Stimulated activated CD8-positive, alpha-beta memory T cell treated with anti-CD3 and anti-CD28 coated beads, Interleukin-4, amount 100 ng/mL, for 24 hours (primary cell): ENCODE data around the gene TBC1D2B.

Source experiments
- DNase-seq: peaks from one replicate; pipeline ENCODE4 v3.0.0-alpha.2; 2020; ENCODE audit warnings: low read depth

The TBC1D2B gene

DNA sequence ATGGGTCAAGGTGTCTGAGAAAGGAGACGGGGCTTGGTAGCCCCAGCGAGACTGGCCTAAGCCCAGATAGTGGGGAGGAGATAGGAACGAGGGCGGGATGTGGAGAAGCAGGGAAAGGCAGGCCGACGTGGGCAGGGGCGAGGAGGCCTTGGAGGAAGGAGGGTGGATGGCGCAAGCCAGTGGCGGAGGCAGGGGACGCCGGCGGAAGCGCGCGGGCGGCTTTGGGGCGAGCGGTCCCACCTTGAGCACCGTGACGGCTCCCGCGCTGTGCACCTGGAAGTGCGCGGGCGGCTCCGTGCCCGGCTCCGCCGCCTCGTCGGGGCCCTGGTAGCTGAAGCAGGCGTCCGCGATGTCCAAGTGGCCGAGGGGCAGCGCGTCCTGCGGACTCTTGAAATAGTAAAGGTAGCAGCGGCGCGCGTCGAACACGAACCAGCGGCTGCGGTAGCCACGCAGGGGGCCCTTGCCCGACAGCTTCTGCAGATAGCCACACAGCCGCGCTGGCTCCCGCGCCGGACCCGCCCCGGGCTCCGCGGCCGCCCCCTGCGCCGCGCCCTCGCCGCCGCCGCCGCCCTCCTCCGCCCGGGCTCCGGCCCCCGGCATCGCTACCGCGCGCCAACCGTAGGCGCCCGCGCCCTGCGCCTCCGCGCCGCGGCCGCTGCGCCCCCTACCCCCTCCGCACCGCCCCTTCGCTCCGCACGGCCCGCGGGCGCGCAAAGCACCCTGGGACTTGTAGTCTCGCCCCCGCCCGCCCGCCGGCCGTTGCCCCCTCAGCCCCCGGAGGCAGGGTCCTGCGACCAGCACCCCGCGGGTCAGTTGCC lies at the start of gene TBC1D2B:
Gene TBC1D2B, minus strand, starts transcription at position 659 of the 818 bp plus-strand sequence. Its CDS starts 59 bp downstream, at position 600.
- peak; percentile 66 for DNase-seq

DNA sequence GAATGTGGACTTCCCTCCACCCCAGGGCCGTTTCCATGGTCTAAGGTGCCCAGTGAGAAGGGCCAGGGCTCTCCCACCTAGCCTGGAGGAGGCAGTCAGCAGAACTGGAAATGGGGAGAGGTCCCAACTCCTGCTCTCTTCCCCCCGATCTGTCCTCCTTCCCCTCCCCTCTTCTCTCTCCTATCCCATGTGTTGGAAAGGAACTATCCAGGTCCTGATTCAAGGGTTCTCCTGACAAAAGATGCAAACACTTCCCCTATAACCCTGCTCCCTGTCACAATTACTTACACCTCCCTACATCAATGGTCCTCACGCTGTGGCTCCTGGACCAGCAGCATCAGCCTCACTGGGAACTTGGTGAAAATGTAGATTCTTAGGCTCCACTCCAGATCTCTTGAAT lies 47.8 kb upstream of the TBC1D2B start:
- DNase-seq: no peak

- no peak for DNase-seq
Measured at GRCh38 chr15:78120523-78120922, 43.0 kb upstream of the TBC1D2B start.

DNA sequence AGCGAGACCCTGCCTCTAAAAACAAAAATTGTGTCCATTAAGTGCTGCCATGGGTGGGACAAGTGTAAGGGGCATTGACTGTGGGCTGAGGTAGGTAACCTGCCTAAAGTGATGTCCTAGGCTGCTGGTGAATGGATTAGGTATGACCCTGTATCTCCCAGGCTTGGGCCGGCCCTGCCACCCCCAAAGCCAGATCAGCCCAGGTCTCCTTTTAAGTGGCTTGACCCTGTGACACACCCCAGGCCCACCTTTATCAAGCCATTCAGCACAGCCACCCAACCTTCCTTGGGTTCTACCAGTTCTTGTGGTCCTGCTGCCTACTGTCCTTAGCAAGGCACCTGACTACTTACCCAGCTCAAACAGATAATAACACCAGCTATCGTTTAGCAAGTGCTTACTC lies 35.0 kb upstream of the TBC1D2B start:
- DNase-seq: no peak

GRCh38 chr15:78111788-78112187 lies 34.3 kb upstream of the TBC1D2B start:
- no peak for DNase-seq

DNA sequence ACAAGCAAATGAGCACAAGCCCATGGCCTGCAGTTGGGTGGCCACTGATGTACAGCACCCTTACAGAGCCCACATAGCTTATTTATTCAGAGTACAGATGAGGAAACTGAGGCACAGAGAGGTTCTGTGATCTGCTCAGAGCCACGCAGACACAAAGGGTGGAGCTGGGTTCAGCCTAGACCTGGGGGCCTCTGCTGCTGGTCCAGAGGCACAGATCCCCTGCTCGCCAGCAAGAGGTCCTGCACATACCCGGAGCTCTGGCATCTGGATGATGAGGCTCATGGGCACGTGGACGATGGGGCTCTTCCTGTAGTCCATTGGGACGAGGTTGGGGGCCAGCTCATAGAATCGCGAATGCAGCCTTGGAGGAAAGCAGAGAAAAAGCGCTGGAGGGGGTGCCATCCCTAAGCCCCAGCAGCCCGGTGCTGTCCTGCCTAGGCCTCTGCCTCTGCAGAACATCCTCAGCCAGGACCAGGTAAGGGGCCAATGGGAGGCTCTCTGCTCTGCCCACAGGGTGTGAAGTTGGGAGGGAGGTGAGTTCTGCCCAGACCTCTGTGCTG lies 33.5 kb upstream of the TBC1D2B start:
- DNase-seq: no peak

GRCh38 chr15:78110096-78110495 lies 32.6 kb upstream of the TBC1D2B start:
- no peak for DNase-seq

DNA sequence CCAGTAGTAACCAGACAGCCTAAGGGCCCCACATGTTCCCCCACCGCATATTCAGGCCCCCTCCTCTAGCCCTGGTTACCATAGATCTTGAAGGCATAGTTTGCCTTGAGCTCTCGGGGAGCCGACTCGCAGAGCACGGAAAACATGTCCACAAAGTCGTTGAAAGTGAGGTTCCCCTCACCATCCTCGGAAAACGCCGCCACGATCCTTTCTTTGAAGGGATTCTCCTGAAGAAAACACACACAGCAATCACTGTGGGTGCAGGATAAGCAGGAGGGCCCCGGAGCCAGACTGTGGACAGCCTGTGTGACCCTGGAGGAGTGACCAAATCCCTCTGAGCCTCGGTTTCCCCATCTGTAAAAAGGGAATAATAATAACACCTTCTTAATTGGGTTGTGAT lies 31.6 kb upstream of the TBC1D2B start:
- DNase-seq: no peak

- peak; percentile 75 for DNase-seq
Measured at GRCh38 chr15:78108300-78109084, 31.0 kb upstream of the TBC1D2B start.

DNA sequence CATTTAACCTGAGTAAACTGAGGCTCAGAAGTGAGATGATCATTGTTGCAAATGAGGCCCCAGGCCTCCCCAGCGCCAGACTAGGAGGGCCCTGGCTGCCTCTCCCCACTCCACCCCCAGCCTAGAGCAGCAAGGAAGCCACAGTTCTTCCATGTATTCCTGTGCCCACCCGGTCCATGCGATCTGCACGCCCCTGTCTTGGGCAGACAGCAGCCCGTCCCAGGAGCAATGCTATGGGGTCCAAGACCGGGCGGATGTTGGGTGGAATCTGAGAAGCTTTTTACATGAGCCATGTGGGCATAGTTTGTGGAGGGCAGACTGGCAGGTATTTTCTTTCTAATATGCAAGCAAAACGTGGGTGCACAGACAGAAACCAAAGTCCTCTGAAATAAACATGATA lies 30.0 kb upstream of the TBC1D2B start:
- DNase-seq: no peak

DNA sequence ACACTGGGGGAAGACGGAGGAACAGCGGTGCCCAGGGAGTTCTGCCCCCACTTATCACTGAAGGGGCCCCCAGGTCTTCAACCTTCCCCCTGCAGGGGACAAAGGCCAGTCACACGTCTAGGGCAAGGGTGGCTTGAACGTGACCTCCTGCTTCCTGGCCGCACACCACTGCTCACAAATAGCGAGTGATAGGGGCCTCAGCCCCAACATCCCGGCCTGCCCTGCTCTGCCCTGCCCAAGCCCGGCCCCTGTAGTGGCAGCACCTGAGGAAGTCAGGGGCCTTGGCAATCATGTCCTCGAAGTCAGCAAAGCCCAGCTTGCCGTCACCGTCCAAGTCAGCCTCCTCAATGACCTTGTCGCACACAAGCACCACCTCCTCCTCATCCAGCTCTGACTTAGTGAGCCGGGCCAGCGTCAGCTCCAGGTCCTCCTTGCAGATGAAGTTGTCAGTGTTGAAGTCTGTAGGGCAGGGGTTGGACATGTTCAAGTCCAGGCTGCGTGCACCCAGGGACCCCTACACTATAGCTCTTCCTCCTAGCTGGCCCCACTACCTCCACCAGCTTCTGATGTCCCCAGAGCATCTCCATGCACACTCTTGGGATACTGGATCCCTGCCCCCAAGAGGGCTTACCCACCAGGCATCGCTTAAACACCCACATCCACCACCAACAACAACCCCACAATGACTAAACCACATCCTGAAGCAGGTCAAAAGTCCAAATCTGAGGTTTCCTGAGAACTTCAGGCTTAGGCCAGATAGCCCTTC lies 28.1 kb upstream of the TBC1D2B start:
- no peak for DNase-seq

DNA sequence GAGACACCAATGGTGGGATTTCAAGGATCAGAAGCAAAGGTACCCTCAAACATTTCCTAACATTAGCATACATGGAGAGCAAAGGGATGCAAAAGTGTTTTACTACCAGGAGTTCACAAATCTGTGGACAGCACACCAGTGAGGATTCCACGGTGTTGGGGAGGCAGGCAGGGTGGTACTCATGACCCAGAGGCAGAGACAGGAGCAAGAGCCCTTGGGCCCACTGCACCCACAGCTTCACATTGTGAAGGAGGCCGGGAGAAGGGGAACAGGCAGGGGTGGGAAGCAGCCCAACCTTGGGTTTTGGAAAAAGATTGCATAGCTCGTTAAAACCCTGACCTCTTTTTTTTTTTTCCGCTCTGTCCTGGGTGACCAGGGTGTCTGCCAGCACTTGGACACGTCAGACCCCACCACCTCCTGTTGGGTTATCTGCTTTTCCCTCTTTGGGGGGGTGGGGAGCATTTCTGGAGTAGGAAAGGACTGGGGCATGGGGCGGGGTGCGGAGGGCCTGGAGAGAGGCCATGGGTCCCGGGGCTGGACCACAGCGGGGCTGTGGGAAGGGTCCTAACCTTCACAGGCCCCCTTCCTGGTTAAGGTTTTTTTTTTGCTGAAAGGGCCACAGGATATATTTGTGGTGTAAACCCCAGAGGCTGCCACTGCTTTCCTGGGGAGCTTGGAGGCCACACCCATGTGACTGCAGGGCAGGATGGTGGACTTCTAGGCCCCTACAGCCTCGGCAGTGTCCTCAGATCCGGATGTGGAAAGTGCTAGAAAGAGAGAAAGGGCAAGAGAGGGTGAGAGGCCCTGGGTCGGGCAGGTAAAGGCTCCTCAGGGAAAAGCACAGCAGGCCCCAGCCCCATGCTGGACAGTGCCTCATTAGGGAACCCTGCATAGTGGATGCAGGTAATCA lies 27.3 kb upstream of the TBC1D2B start:
- DNase-seq: no peak

GRCh38 chr15:78104119-78104479 lies 26.6 kb upstream of the TBC1D2B start:
- no peak for DNase-seq

DNA sequence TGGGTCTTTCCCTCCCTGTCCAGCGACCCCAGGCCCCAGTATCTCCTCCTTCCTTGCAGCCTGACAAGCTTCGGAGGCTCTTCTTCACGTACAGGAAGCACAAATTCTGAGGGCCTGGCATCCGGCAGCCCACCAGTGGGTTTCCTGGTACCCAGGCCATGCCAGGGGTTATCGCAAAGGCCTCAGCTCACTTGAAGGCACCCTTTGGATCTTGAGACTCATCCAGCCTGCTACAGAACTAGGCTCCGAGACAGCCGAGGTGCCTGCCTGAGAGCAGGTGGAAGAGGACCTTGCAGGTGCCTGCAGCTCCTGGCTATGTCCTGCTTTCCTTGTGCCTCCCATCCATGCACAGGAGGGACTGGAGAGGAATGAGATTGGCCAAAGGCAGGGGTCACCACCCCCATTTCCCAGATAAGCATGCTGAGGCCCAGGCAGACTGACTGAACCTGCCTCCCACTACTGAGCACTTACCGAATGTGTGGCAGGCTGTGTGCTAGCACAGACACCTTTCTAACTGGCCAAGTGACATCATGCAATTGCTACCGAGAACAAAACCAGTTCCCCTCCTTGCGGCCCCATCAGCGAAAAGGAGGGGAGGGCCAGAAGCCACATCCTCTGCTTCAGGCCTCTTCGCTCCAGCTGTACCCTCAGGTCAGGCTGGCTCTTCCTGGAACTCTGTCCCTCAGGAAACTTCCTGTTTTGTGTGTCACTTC lies 26.1 kb upstream of the TBC1D2B start:
- DNase-seq: peak; percentile 44

GRCh38 chr15:78102741-78103140 lies 25.2 kb upstream of the TBC1D2B start:
- no peak for DNase-seq

DNA sequence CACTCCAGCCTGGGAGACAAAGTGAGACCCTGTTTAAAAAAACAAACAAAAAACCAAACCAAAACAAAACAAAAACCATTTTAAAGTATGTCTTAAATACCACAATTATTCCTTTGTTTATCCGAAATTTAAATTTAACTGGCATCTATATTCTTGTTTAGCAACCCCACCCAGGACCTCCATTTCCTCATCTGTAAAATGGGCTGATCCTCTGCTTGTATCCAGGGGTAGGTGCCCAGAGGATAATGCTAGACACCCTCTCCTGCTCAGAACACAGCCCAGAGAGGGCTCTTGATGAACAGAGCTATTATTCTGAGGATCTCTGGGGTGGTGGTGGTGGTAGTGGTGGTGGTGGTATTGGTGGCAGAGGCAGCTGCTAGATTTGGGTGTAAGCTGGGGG lies 24.7 kb upstream of the TBC1D2B start:
- DNase-seq: no peak

GRCh38 chr15:78101423-78102105 lies 24.1 kb upstream of the TBC1D2B start:
- DNase-seq: no peak

DNA sequence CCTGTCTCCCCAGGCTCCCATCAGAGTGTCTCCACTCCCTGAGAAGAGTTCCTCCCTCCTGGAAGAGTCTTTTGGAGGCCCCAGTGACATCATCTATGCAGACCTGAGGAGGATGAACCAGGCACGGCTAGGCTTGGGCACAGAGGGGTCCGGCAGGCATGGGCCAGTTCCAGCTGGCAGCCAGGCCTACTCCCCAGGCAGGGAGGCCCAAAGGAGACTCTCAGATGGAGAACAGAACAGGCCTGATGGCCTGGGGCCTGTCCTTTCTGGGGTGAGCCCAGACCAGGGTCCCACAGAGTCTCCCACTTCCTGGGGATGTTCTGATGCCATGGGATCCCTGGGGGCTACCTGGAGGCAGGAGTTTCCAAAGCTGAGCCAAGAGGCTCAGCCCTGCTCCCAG lies 23.4 kb upstream of the TBC1D2B start:
- DNase-seq: no peak

GRCh38 chr15:78098131-78098755 lies 20.7 kb upstream of the TBC1D2B start:
- DNase-seq: no peak

DNA sequence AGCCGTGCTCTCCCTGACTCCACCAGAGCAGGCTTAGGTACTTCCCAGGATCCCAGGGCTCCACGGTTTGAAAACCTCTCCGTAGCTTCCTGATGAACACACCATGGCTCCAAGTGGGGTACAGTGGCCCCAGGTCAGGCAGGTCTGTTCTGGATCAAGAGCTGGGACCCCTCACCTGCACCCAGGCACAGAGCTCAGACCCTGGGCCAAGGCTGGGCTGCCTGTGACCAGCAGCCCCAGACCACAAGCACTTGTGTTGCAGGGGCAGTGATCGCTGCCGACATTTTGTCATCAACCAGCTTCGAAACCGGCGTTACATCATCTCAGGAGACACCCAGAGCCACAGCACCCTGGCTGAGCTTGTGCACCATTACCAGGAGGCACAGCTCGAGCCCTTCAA lies 20.2 kb upstream of the TBC1D2B start:
- DNase-seq: no peak
